Lower leg skin (tissue), 3 donors: ENCODE data around the gene PLA2G2D.

Experiments
- CTCF ChIP-seq, 3 donors: fragments of 450-650 bp; IDR thresholded peaks; one replicate each; pipeline ENCODE4 v1.5.1; 2016; ENCODE audit warnings: antibody characterized with exemption in 3 of 3, mild to moderate bottlenecking in 3 of 3, moderate library complexity in 2 of 3
- POLR2A ChIP-seq, 2 donors: fragments of 450-650 bp; IDR thresholded peaks; one replicate each; pipeline ENCODE4 v1.6.1; 2016 to 2017; ENCODE audit warnings: antibody characterized with exemption in 2 of 2, mild to moderate bottlenecking in 1 of 2, moderate library complexity in 1 of 2

DNA sequence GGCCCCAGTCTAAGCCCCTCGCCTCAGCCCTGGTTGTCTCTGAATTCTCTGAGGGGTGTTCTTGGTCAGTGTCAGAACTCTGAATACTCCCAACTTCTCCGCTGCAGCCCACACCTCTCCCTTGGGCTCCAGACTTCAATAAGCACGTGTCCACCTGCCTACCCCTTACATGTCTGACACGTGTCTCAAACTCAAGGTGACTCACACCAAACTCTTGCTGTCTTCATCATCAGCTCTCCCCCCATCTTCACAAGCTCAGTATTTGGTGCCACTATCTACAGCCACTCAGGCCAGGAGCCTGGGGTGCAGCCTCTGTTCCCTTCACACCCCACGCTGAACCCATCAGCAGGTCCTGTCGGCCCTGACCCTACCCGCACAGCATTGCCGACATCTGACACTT, 47.8 kb upstream of the PLA2G2D start:
- TF ChIP-seq CTCF (IDR thresholded peaks at IDR 0.05): no peak
- TF ChIP-seq POLR2A (IDR thresholded peaks at IDR 0.05): no peak
